ENCODE data around the gene BAZ2B. TPM values are rescaled to one million over a fixed set of nuclear protein-coding genes. Genes with fewer than 3 reads are reported as not detected.

BAZ2B gene
- total and polyA plus RNA-seq, 12 donors = 6.8 to 57.2 (median 44.9) TPM

GRCh38 chr2:159608108-159608507 is 8.2 kb downstream of the BAZ2B start:
- DNase-seq (no peak), ATAC-seq (no peak)
- Histone ChIP-seq H3K27ac (peak overlapping the region in 3 of 10 donors; percentile 1 to 98 (median 79)), H3K4me3 (no peak overlapping the region), H3K36me3 (no peaks in the 10 kb centered on the region), H3K4me1 (peaks cover 0 to 96% (median 66%) of the 10 kb centered on the region in 9 donors), H3K27me3 (no peaks in the 10 kb centered on the region), H3K9me3 (no peaks in the 10 kb centered on the region)
- TF ChIP-seq CTCF (IDR thresholded peaks at IDR 0.05) = no peak
- intact Hi-C loops (cut with DNase I) = loop anchor here in 1 of 10 donors (5.0 kb wide), 1 partner anchor 104 kb away; the partner anchor contains the start of gene MARCHF7
- 87 to 98% methylated on average over 6 of the region's 6 CpGs for WGBS, 2 donors

- Histone ChIP-seq H3K4me1 (peaks cover 0 to 88% (median 54%) of the 10 kb centered on the region in 9 donors), H3K27ac (peak overlapping the region; percentile 11 to 79 (median 58)), H3K4me3 (peak overlapping the region in 1 of 10 donors; percentile 24), H3K27me3 (no peaks in the 10 kb centered on the region), H3K36me3 (peaks cover 0 to 1% (median 0%) of the 10 kb centered on the region in 9 donors), H3K9me3 (no peaks in the 10 kb centered on the region)
- TF ChIP-seq CTCF (IDR thresholded peaks at IDR 0.05) = no peak
- no peak for ATAC-seq
- DNase-seq = no peak
- intact Hi-C loops (cut with DNase I) = loop anchor here in 1 of 10 donors (5.0 kb wide), 1 partner anchor 106 kb away; the partner anchor contains the start of gene MARCHF7
- WGBS, 2 donors = 10 to 13% methylated on average over 2 of the region's 2 CpGs
Measured at GRCh38 chr2:159606287-159606686, 10.1 kb downstream of the BAZ2B start.

GRCh38 chr2:159605441-159606178 is 10.7 kb downstream of the BAZ2B start:
- H3K4me3 ChIP-seq = peak overlapping the region in 1 of 10 donors; percentile 24
- peaks cover 0 to 84% (median 47%) of the 10 kb centered on the region in 9 donors for H3K4me1 ChIP-seq
- peak overlapping the region in 9 of 10 donors; percentile 49 to 79 (median 63) for H3K27ac ChIP-seq
- WGBS, 2 donors = 3% methylated on average over 3 of the region's 3 CpGs
- peaks cover 0 to 5% (median 0%) of the 10 kb centered on the region in 9 donors for H3K36me3 ChIP-seq
- intact Hi-C loops (cut with DNase I) = loop anchor here in 1 of 10 donors (5.0 kb wide), 1 partner anchor 107 kb away; the partner anchor contains the start of gene MARCHF7
- H3K9me3 ChIP-seq = no peaks in the 10 kb centered on the region
- DNase-seq (no peak), ATAC-seq (peak in 7 of 8 donors; percentile 58 to 86 (median 81))
- H3K27me3 ChIP-seq = no peaks in the 10 kb centered on the region
- TF ChIP-seq CTCF (IDR thresholded peaks at IDR 0.05) = no peak

GRCh38 chr2:159604159-159604558 is 12.2 kb downstream of the BAZ2B start:
- H3K4me3 ChIP-seq = no peak overlapping the region
- no peaks in the 10 kb centered on the region for H3K27me3 ChIP-seq
- ATAC-seq (no peak), DNase-seq (no peak)
- H3K9me3 ChIP-seq = no peaks in the 10 kb centered on the region
- WGBS, 2 donors = 83 to 85% methylated on average over 2 of the region's 2 CpGs
- no peak for TF ChIP-seq CTCF (IDR thresholded peaks at IDR 0.05)
- intact Hi-C loops (cut with DNase I) = no loop called here
- peaks cover 0 to 73% (median 37%) of the 10 kb centered on the region in 9 donors for H3K4me1 ChIP-seq
- H3K36me3 ChIP-seq = peaks cover 0 to 5% (median 0%) of the 10 kb centered on the region in 9 donors
- no peak overlapping the region for H3K27ac ChIP-seq

All from heart right ventricle (tissue), 16 donors.